Inferior parietal cortex (tissue), 1 donor: Measurements from ENCODE around the gene TTLL7.

Source experiments
- DNase-seq: peaks from one replicate; pipeline ENCODE4 v3.0.0-alpha.2; 2016; ENCODE audit errors: extremely low spot score

The TTLL7 gene

DNA sequence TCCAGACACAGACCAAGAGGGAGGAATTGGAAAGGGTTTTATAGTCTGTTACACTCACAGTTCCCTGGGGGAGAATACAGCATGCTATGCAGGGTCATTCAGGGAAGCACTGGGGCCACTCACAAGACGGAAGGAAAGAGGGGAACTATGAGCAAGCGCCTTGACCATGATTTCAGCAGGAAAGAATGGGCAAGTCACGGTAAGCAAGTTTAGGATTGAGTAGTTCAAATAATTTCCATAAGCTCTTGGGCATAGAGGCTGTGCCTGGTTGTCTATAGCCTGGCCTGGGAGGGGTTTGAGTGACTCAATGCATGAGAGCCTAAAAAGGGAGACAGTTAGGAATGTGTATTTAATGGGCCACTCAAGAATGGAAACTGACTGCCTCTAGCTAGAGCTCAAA is 176.7 kb downstream of the TTLL7 start:
- DNase-seq: no peak

DNA sequence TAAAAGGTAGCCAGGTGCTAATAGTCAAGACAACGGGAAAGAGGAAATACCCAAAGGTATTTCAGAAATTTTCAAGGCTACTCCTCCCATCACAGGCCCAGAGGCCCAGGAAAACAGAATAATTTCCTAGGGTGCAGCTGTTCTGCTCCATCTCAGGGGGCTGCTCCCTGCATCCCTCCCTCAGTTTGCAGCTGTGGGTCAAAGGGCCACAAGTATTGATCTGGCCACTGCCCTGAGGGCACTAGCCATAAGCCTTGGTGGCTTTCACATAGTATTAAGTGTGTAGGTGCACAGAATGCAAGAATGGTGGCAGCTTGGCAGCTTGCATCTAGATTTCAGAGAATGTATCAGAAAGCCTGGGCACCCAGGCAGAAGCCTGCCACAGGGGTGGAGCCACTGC is 179.5 kb downstream of the TTLL7 start:
- DNase-seq: no peak

DNA sequence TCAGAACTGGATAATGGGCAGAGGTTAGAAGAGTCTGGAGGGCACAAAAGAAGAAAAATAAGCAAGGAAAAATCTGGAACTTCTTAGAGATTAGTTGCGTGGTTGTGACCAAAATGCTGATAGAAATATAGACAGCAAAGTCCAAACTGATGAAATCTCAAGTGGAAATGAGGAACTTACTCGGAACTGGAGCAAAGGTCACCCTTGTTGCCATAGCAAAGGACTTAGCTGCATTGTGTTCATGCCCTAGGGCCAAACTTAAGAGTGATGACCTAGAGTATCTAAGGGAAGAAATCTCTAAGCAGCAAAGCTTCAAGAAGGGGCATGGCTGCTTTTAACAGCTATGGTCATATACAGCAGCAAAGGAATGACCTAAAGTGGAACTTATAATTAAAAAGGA is 180.0 kb downstream of the TTLL7 start:
- DNase-seq: no peak

DNA sequence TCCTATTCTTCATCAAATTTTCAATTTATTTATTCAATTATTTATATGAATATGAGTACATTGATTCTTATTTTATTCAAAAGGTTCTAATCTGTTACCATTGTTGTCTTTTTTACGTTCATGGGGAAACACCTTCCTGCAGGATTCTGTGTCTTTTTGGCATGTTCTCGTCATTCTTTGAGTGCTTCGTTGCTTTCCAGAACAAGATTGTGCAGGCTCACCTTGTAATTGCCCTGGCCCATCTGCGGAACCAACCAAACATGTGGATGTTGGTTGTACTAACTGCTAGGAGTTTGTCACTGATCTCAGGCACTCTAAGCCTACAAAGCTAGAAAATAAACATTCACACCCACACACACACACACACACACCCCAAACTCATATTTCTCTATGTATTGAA is 182.1 kb downstream of the TTLL7 start:
- no peak for DNase-seq

DNA sequence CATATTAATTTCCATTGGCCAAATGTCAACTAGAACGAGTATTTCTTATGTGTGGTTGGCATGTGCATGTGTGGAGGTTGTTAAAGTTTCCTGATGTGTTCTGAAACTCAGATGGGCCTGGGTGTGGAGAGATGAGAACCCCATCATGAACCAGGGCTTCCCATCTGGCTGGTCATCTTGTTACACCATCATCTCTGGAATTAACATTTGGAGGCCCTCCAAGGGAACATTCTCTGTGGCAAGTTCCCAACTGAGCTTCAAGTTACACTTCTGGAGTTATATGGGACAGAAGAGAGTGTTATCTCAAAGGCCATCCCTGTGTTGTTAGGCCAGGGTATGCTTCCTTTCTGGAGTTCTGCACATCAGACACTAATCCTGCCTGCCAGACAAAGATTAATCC is 183.6 kb downstream of the TTLL7 start:
- no peak for DNase-seq
